ENCODE data around the gene DSCAM.

GRCh38 chr21:40846103-40846502 is 855 bp downstream of the DSCAM start:
- no peak for TF ChIP-seq POLR2AphosphoS5 (IDR thresholded peaks at IDR 0.05; ENCODE audit: low read depth, low read length)
- TF ChIP-seq REST (IDR thresholded peaks at IDR 0.05; ENCODE audit: insufficient read depth in 1 of 2, low read depth in 2 of 2, low read length in 2 of 2), result no peak

Data from PFSK-1 (cell line).